K562 (cell line): ENCODE measurements around the gene DLX3. TPM values are rescaled to one million over a fixed set of nuclear protein-coding genes. Genes with fewer than 3 reads are reported as not detected.

Experiments
- ATAC-seq: fragments of 200-7000 bp; cut with Tn5 transposase; 3 replicates; pipeline ENCODE4 v1.9.1; 2020; ENCODE audit warnings: moderate library complexity
- BruUV-seq: library from RNA; stranded (reverse); fragments of 400-500 nt; replicated peaks from 2 replicates; lab custom pipeline; 2021; lab: Mats Ljungman, UMichigan
- CTCF ChIA-PET: fragments of 300-600 bp; formaldehyde crosslinking; extraction: SDS; loops from one replicate; lab custom pipeline; 2021; ENCODE audit warnings: low intra/inter-chr PET ratio; lab: Yijun Ruan, JAX
- POLR2A ChIA-PET: fragments of 300-600, 350-650 bp; sonication (Branson Sonifier 250); formaldehyde crosslinking; extraction: SDS; loops from one replicate; lab custom pipeline; 2021; ENCODE audit warnings: antibody characterized with exemption, inconsistent platforms; lab: Yijun Ruan, JAX
- DNase-seq, 4 experiments: peaks; one replicate each; pipeline versions ENCODE4 v3.0.0 to v3.0.0-alpha.2; 2011 to 2018; ENCODE audit warnings: low spot score in 3 of 4, mixed read lengths in 3 of 4; ENCODE audit errors: extremely low read depth in 1 of 4
- FAIRE-seq: peaks from 2 replicates; lab custom pipeline; 2011; peaks lifted over from hg19 to GRCh38; lab: Jason Lieb, UNC
- H2AFZ ChIP-seq: 2 replicates; pipeline ENCODE4 v1.6.0; 2011; ENCODE audit warnings: low read depth, low read length, control low read depth, inconsistent platforms
- H3K27ac ChIP-seq: fragments of 200-600 bp; 3 replicates; pipeline ENCODE4 v1.8.0; 2011; ENCODE audit warnings: low read depth, mild to moderate bottlenecking, control low read depth, inconsistent platforms, low read length, moderate library complexity, mixed read lengths; ENCODE audit errors: extremely low read depth
- H3K27me3 ChIP-seq, 2 experiments: fragments of 300-600 bp in 1 of 2; 2 replicates in 1 of 2; 3 replicates in 1 of 2; pipeline versions ENCODE4 v1.6.0 to v1.8.0; 2011; ENCODE audit warnings: inconsistent platforms in 2 of 2, low read length in 2 of 2, mild to moderate bottlenecking in 1 of 2, mixed read lengths in 1 of 2, moderate library complexity in 1 of 2; ENCODE audit not compliant: control insufficient read depth in 2 of 2, insufficient read depth in 2 of 2
- H3K36me3 ChIP-seq: fragments of 300-600 bp; 3 replicates; pipeline ENCODE4 v1.8.0; 2011; ENCODE audit warnings: mild to moderate bottlenecking, low read length, inconsistent platforms; ENCODE audit not compliant: control insufficient read depth, insufficient read depth
- H3K4me1 ChIP-seq, 2 experiments: fragments of 200-600 bp in 1 of 2; replicated peaks in 1 of 2; 2 replicates in 1 of 2; 3 replicates in 1 of 2; pipeline versions ENCODE4 v1.5.1 to v1.8.0; 2011; ENCODE audit warnings: inconsistent platforms in 2 of 2, low read length in 2 of 2, mild to moderate bottlenecking in 1 of 2, mixed read lengths in 1 of 2, moderate library complexity in 1 of 2; ENCODE audit not compliant: control insufficient read depth in 2 of 2, insufficient read depth in 2 of 2
- H3K4me2 ChIP-seq: 2 replicates; pipeline ENCODE4 v1.6.1; 2011; ENCODE audit warnings: low read length, control low read depth, inconsistent platforms, mixed read lengths; ENCODE audit not compliant: insufficient read depth
- H3K4me3 ChIP-seq: fragments of 200-600 bp; sonication (generic), shearing (Covaris generic); 2 replicates; pipeline ENCODE4 v1.5.1; 2016; ENCODE audit warnings: control low read depth, inconsistent platforms
- H3K79me2 ChIP-seq: fragments of 200-600 bp; 3 replicates; pipeline ENCODE4 v1.8.0; 2011; ENCODE audit warnings: low read length, inconsistent platforms; ENCODE audit not compliant: control insufficient read depth, insufficient read depth
- H3K9ac ChIP-seq, 2 experiments: 2 replicates each; pipeline versions ENCODE4 v1.6.0 to v1.6.1; 2011; ENCODE audit warnings: low read depth in 2 of 2, low read length in 2 of 2, control low read depth in 1 of 2, inconsistent platforms in 1 of 2, mild to moderate bottlenecking in 1 of 2, mixed read lengths in 1 of 2; ENCODE audit not compliant: insufficient read depth in 1 of 2
- H3K9me1 ChIP-seq: one replicate; pipeline ENCODE4 v1.6.0; 2011; ENCODE audit warnings: inconsistent platforms, mild to moderate bottlenecking, low read length, moderate library complexity; ENCODE audit not compliant: control insufficient read depth, insufficient read depth
- H3K9me3 ChIP-seq: replicated peaks from 2 replicates; pipeline ENCODE4 v1.5.1; 2011; ENCODE audit warnings: low read depth, low read length, inconsistent platforms; ENCODE audit not compliant: control insufficient read depth, insufficient read depth
- H4K20me1 ChIP-seq: replicated peaks from 2 replicates; pipeline ENCODE4 v1.6.1; 2011; ENCODE audit warnings: low read length, inconsistent platforms, mixed read lengths; ENCODE audit not compliant: control insufficient read depth, insufficient read depth
- ARID3B ChIP-seq: fragments of 250-450 bp; sonication (Bioruptor Pico); IDR thresholded peaks from 2 replicates; pipeline ENCODE4 v1.4.0; 2020; ENCODE audit warnings: borderline replicate concordance
- CAMTA2 ChIP-seq: fragments of 250-450 bp; sonication (Bioruptor Pico); conservative IDR thresholded peaks from 2 replicates; pipeline ENCODE4 v1.5.1; 2022
- CHCHD3 ChIP-seq: fragments of 250-450 bp; sonication (Bioruptor Pico); IDR thresholded peaks from 2 replicates; pipeline ENCODE4 v2.1.2; 2022; ENCODE audit warnings: mild to moderate bottlenecking
- CTCF ChIP-seq, 3 experiments: IDR thresholded peaks in 2 of 3; conservative IDR thresholded peaks in 1 of 3; 2 replicates each; pipeline ENCODE4 v1.5.1; 2011 to 2012; ENCODE audit warnings: low read length in 3 of 3, mild to moderate bottlenecking in 3 of 3, control low read depth in 2 of 3, improper control_type of control experiment in 1 of 3, inconsistent platforms in 1 of 3, low read depth in 1 of 3, mixed read lengths in 1 of 3, moderate library complexity in 1 of 3; ENCODE audit not compliant: insufficient read depth in 2 of 3
- HDAC3 ChIP-seq: fragments of 450-650 bp; IDR thresholded peaks from 2 replicates; pipeline ENCODE4 v1.6.1; 2018; ENCODE audit warnings: borderline replicate concordance, mild to moderate bottlenecking, moderate library complexity; ENCODE audit not compliant: partially characterized antibody
- KDM4B ChIP-seq, 2 experiments: fragments of 450-650 bp in 1 of 2; sonication (generic) in 1 of 2; IDR thresholded peaks; 2 replicates each; pipeline ENCODE4 v1.6.1; 2016 to 2017; ENCODE audit warnings: borderline replicate concordance in 2 of 2, antibody characterized with exemption in 1 of 2, low read depth in 1 of 2, mild to moderate bottlenecking in 1 of 2
- NFE2 ChIP-seq: IDR thresholded peaks from 2 replicates; pipeline ENCODE4 v1.6.1; 2014; ENCODE audit warnings: antibody characterized with exemption, low read depth
- NFE2L1 ChIP-seq: fragments of 450-650 bp; IDR thresholded peaks from 2 replicates; pipeline ENCODE4 v1.6.1; 2016; ENCODE audit warnings: missing genetic modification characterization, low read depth, mild to moderate bottlenecking, missing compliant biosample characterization, moderate library complexity, borderline replicate concordance
- NFYB ChIP-seq: IDR thresholded peaks from 2 replicates; pipeline ENCODE4 v1.6.1; 2011; ENCODE audit warnings: mild to moderate bottlenecking, moderate library complexity; ENCODE audit not compliant: insufficient read length; ENCODE audit errors: extremely low read depth
- NR4A1 ChIP-seq, 2 experiments: fragments of 250-450 bp in 1 of 2; fragments of 450-650 bp in 1 of 2; sonication (Bioruptor Pico) in 1 of 2; IDR thresholded peaks; 2 replicates each; pipeline versions ENCODE4 v1.4.0 to v1.6.1; 2016 to 2020; ENCODE audit warnings: mild to moderate bottlenecking in 2 of 2, missing compliant biosample characterization in 1 of 2, missing genetic modification characterization in 1 of 2, moderate library complexity in 1 of 2
- RFX1 ChIP-seq: fragments of 450-650 bp; IDR thresholded peaks from 2 replicates; pipeline ENCODE4 v1.6.1; 2016; ENCODE audit warnings: mild to moderate bottlenecking, moderate library complexity
- SMAD4 ChIP-seq: fragments of 250-450 bp; sonication (Bioruptor Pico); conservative IDR thresholded peaks from 2 replicates; pipeline ENCODE4 v1.8.0; 2021; ENCODE audit warnings: inconsistent platforms, mild to moderate bottlenecking, moderate library complexity
- TRIM25 ChIP-seq: fragments of 450-650 bp; IDR thresholded peaks from 2 replicates; pipeline ENCODE4 v1.7.0; 2016; ENCODE audit warnings: borderline replicate concordance
- ZFP30 ChIP-seq: fragments of 250-450 bp; sonication (Bioruptor Pico); IDR thresholded peaks from 2 replicates; pipeline ENCODE4 v1.8.0; 2022; ENCODE audit warnings: moderate library complexity, mild to moderate bottlenecking, inconsistent platforms, borderline replicate concordance
- ZNF12 ChIP-seq: sonication (generic); formaldehyde crosslinking; IDR thresholded peaks from 2 replicates; pipeline ENCODE4 v1.4.0; 2020; ENCODE audit warnings: mild to moderate bottlenecking, missing genetic modification reagents
- ZNF184 ChIP-seq: sonication (generic); formaldehyde crosslinking; IDR thresholded peaks from 2 replicates; pipeline ENCODE4 v1.5.0; 2020; ENCODE audit warnings: missing genetic modification reagents
- WGBS: fragments of 100-300 bp; shearing (Covaris generic); methylation state at CpG from one replicate; pipeline ENCODE4 v1.1.6; 2016; ENCODE audit warnings: low coverage, mixed read lengths; ENCODE audit not compliant: insufficient coverage; ENCODE audit errors: missing lambda C conversion rate; 5-methylcytosine and 5-hydroxymethylcytosine counted together
- in situ Hi-C: fragments of 300-500 bp; cut with MboI; formaldehyde crosslinking; loops from 4 replicates; pipeline ENCODE4 v1.15.0; 2018; ENCODE audit warnings: inconsistent platforms, mixed read lengths
- intact Hi-C: fragments of 100-400 bp; cut with micrococcal nuclease; formaldehyde crosslinking; loops from 2 replicates; pipeline ENCODE4 v1.14.2; 2022
- polyA plus RNA-seq, 8 experiments: library from polyadenylated mRNA; depleted of rRNA in 4 of 8; stranded (reverse) in 5 of 8; unstranded in 3 of 8; fragments of >200 nt; fragmentation: Nextera tagmentation in 2 of 8; fragmentation: Illumina TruSeq in 1 of 8; extraction: Ambion mirVana in 2 of 8; extraction: Trizol in 1 of 8; gene quantifications; 2 replicates each; pipeline versions ENCODE4 v1.2.1 to v1.2.3, GENCODE V29; 2011 to 2014; ENCODE audit warnings: inconsistent platforms in 1 of 8, missing spikeins in 1 of 8
- total RNA-seq, 7 experiments: library from RNA; depleted of rRNA in 6 of 7; stranded (reverse); fragments of >200 nt in 6 of 7; fragmentation: Illumina TruSeq in 2 of 7; extraction: Trizol in 2 of 7; gene quantifications; 2 replicates each; pipeline versions ENCODE4 v1.2.1 to v1.2.3, GENCODE V29; 2011 to 2021; ENCODE audit warnings: low replicate concordance in 1 of 7

Gene DLX3
- total and polyA plus RNA-seq, 9 of the 15 experiments (the other 6 are each of a cell fraction or from before 2014, with no cell fraction given) = not detected

- Histone ChIP-seq H3K9me1 (no peaks in the 10 kb centered on the region), H3K27ac (no peak overlapping the region), H3K79me2 (no peaks in the 10 kb centered on the region), H3K36me3 (no peaks in the 10 kb centered on the region), H2AFZ (no peak overlapping the region), H3K9me3 (no peaks in the 10 kb centered on the region), H3K4me2 (no peak overlapping the region), H3K4me1 (peaks cover 0 to 25% of the 10 kb centered on the region in 2 experiments; a peak in 2 of 5 replicates), H3K4me3 (no peak overlapping the region), H3K9ac (no peak overlapping the region), H3K27me3 (peaks cover 44 to 68% of the 10 kb centered on the region in 2 experiments; a peak in 4 of 5 replicates), H4K20me1 (peaks cover 8% of the 10 kb centered on the region)
- CTCF ChIA-PET = interaction anchor here (4.3 to 6.2 kb wide), 2 partner anchors 114 to 133 kb away, joined by 24 to 134 read pairs; no protein-coding TSS in a partner anchor
- no TSS peak for BruUV-seq
- WGBS = 42% methylated on average over 60 of the region's 77 CpGs
- intact Hi-C loops (no loop called here), in situ Hi-C loops (no loop called here)
- ATAC-seq = no peak
- POLR2A ChIA-PET = interaction anchor here (0.6 to 1.2 kb wide), 2 partner anchors 37 to 38 kb away, joined by 3 read pairs; no protein-coding TSS in a partner anchor
- no peak for FAIRE-seq
- no peak for DNase-seq
- no peak for TF ChIP-seq NFE2
- no peak for TF ChIP-seq CAMTA2
- no peak for TF ChIP-seq NFE2L1 (tag)
- no peak for TF ChIP-seq HDAC3
- TF ChIP-seq ZFP30 (CRISPR knock-in tag) = no peak
- TF ChIP-seq NFYB = no peak
- TF ChIP-seq SMAD4 = no peak
- TF ChIP-seq CHCHD3 (CRISPR knock-in tag) = no peak
- TF ChIP-seq ARID3B (CRISPR knock-in tag) = no peak
- TF ChIP-seq ZNF184 (CRISPR knock-in tag) = no peak
- TF ChIP-seq KDM4B (IDR thresholded peaks at IDR 0.05; ENCODE audit: borderline replicate concordance in 2 of 2, low read depth in 1 of 2) = no peak
- no peak for TF ChIP-seq NR4A1 (CRISPR knock-in tag; IDR thresholded peaks at IDR 0.05)
- no peak for TF ChIP-seq NR4A1 (tag; IDR thresholded peaks at IDR 0.05)
- TF ChIP-seq TRIM25 = no peak
- no peak for TF ChIP-seq RFX1
- TF ChIP-seq CTCF (IDR thresholded peaks at IDR 0.05 in 2 of 3, conservative IDR thresholded peaks at IDR 0.05 in 1 of 3; ENCODE audit: insufficient read depth in 2 of 3, low read depth in 1 of 3, low read length in 3 of 3) = no peak
- no peak for TF ChIP-seq ZNF12 (CRISPR knock-in tag)
Observed at GRCh38 chr17:49993423-49994060, 1.5 kb downstream of the DLX3 start.
